HG03064 (cell line): Measurements from ENCODE around the gene RNASEH2A.

Experiments
- ATAC-seq: cut with Tn5 transposase; IDR thresholded peaks from one replicate; pipeline ENCODE4 v1.9.1; 2021; ENCODE audit warnings: low read depth; ENCODE audit not compliant: unreplicated experiment

Gene RNASEH2A

GRCh38 chr19:12782424-12783290 lies 23.7 kb upstream of the RNASEH2A start:
- no peak for ATAC-seq

GRCh38 chr19:12783291-12783848 lies 23.0 kb upstream of the RNASEH2A start:
- ATAC-seq, result no peak

- ATAC-seq, result no peak
Measured at GRCh38 chr19:12783849-12784393, 22.5 kb upstream of the RNASEH2A start.

GRCh38 chr19:12784394-12784870 lies 22.0 kb upstream of the RNASEH2A start:
- ATAC-seq, result no peak

- no peak for ATAC-seq
Measured at GRCh38 chr19:12784871-12785430, 21.4 kb upstream of the RNASEH2A start.

- ATAC-seq, result no peak
Measured at GRCh38 chr19:12785431-12786031, 20.9 kb upstream of the RNASEH2A start.

- no peak for ATAC-seq
Measured at GRCh38 chr19:12786141-12786870, 20.1 kb upstream of the RNASEH2A start.

- ATAC-seq, result no peak
Measured at GRCh38 chr19:12786952-12787351, 19.4 kb upstream of the RNASEH2A start.

- ATAC-seq, result no peak
Measured at GRCh38 chr19:12787458-12787857, 18.9 kb upstream of the RNASEH2A start.

GRCh38 chr19:12788042-12788681 lies 18.2 kb upstream of the RNASEH2A start:
- ATAC-seq, result no peak

GRCh38 chr19:12788682-12789097 lies 17.7 kb upstream of the RNASEH2A start:
- ATAC-seq, result no peak

GRCh38 chr19:12789098-12789903 lies 17.1 kb upstream of the RNASEH2A start:
- no peak for ATAC-seq

GRCh38 chr19:12789904-12790619 lies 16.3 kb upstream of the RNASEH2A start:
- peak; percentile 46 for ATAC-seq

- ATAC-seq, result no peak
Measured at GRCh38 chr19:12790628-12791344, 15.6 kb upstream of the RNASEH2A start.

GRCh38 chr19:12791345-12792050 lies 14.9 kb upstream of the RNASEH2A start, which contains the start of gene JUNB:
Gene JUNB (plus strand): TSS chr19:12791486. CDS start chr19:12791772, 286 bp downstream.
- no peak for ATAC-seq

- ATAC-seq, result no peak
Measured at GRCh38 chr19:12792051-12792852, 14.1 kb upstream of the RNASEH2A start.
